ENCODE results near the gene RCVRN.
"Not testable (repeated sequence)": the region's sequence is repeated elsewhere in the genome, so short reads cannot be mapped to it uniquely, and the experiment has no call there.

RCVRN gene

GRCh38 chr17:9921216-9921615 is 16.1 kb upstream of the RCVRN start:
- DNase-seq, result not testable (repeated sequence)

- no peak for DNase-seq
Measured at GRCh38 chr17:9918804-9919352, 13.8 kb upstream of the RCVRN start.

DNA sequence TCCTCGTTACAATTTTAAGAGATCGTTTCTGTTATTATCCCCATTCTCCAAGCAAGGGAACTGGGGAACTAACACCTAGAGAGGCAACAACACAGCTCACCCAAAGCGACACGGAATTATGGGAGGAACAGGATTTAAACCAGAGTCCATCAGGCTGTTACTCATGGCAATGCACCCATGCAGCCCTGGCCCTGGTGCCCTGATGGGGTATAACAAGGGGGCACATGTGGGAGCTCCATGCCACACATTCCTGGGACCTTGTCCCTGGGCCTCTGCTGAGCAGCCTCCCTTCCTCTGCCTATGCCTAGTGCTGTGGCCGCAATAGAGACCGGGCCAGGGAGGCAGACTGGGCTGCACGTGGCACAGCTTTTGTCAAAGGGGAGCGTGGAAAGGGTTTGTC is 13.3 kb upstream of the RCVRN start:
- DNase-seq, result no peak

DNA sequence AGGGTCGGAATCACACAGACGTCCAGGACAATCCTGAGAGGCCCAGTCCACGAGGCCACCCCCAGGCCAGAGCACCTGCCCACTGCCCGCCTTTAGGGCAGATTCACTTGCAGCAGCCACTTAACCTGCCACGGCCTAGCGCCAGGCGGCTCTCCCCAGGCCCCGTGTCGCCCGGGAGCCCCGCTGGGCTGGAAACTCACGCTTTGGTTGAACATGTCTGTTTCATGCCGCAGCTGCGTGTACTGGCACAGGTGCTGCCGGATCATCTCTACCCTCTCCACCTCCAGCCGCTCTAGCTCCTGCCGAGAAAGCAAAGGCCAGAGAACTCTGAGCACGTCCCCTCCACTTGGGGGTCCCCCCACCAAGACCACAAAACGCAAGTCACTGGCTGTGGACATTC is 12.7 kb upstream of the RCVRN start:
- no peak for DNase-seq

- no peak for DNase-seq
Measured at GRCh38 chr17:9917131-9917530, 12.1 kb upstream of the RCVRN start.

DNA sequence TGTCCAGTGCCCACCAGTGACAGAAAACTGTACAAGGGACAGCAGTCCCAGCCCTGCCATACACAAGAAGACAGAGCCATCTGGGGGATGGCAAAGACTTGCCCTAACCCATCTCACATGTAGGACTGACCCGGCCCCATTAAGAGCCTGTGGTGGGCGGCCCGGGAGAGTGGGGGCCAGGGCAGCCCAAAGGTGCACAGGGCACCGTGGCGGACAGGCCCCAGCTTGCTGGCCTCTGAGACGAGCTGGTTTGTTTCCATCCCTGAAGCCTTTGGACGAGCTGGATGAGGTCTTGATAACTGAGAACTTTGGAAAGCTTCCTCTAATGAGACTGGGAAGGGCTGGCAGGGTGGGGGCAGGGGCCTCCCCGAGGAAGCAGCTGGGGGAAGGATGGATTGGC is 11.0 kb upstream of the RCVRN start:
- DNase-seq, result no peak

DNA sequence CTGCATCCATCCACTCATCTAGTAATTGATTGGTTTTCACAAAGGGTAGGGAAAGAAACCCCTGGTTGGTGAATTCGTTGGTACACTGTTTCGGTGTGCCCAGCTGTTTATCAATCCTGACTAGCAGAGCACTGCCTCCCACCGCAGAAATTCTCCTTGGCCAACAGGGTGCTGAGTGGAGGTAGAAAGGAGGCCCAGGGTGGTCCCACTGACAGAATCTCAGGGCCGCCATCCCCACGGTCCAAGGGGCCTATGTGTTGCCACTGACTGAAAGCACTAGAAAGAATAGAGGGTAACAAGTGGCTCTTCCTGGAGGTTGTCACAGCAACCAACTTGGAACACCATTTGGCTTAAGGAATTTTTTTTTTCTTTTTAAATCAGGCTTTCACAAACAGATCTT is 8.4 kb upstream of the RCVRN start:
- no peak for DNase-seq

- DNase-seq, result no peak
Measured at GRCh38 chr17:9912121-9913099, 7.3 kb upstream of the RCVRN start.

- DNase-seq, result no peak
Measured at GRCh38 chr17:9911089-9911488, 6.0 kb upstream of the RCVRN start.

GRCh38 chr17:9908649-9909042 is 3.6 kb upstream of the RCVRN start:
- DNase-seq, result no peak

DNA sequence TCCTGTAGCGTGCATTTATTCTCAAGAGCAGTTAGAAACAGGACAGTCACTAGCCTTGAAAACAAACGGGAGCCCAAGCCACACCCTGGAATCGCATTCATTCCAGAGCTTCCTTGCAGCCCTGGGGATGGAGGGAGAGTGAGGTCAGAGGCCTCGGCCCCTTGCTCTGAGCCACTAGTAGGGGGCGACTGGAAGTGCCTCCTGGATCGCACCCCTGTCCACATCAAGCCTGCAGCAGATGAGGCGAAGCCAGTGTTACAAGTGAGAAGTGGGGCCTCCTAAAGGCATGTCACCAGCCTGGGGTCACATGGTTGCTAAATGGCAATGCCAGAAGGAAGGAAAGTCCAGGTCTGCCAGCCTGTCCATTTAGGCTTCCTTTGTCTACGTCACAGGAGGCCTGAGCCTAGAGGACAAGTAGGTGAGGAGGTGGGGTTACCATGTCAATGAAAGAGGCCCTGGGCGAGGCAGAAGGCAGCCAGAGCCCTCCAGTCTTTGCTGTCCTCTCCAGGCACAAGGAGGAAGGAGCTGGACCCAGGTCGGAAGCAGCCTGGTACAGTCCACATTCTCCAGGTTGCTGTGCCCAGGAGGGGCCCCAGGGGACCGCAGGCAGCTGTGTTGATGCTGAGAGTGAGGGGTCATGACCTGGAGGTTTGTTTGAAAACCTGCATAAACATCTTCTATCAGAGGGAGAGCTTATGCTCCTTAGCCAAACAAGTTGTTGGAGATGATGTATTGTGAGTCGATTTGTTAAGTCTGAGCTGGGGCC is 3.0 kb upstream of the RCVRN start:
- DNase-seq, result no peak

- no peak for DNase-seq
Measured at GRCh38 chr17:9907131-9907530, 2.1 kb upstream of the RCVRN start.

- no peak for DNase-seq
Measured at GRCh38 chr17:9906616-9907015, 1.5 kb upstream of the RCVRN start.

DNA sequence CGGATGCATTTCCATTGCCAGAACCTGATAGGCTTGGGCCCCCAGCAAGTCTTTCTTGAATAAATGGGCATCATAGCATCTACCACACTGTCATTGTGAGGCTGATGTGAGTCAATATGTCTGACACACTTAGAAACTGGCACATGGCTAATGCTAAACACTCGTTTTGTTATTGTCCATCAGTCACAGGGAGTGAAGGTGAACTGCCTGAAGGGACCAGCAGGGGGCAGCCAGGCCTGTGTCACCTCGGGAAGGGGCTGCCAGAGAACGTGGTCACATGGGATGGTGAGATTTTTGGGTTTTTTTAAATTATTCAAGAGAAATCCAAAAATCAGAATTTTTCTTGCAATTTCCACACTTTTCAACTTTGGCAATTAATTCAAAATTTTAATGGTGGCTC is 831 bp upstream of the RCVRN start:
- no peak for DNase-seq

GRCh38 chr17:9904277-9905077 is 594 bp downstream of the RCVRN start:
- no peak for DNase-seq

GRCh38 chr17:9902120-9902519 is 3.0 kb downstream of the RCVRN start:
- no peak for DNase-seq

DNA sequence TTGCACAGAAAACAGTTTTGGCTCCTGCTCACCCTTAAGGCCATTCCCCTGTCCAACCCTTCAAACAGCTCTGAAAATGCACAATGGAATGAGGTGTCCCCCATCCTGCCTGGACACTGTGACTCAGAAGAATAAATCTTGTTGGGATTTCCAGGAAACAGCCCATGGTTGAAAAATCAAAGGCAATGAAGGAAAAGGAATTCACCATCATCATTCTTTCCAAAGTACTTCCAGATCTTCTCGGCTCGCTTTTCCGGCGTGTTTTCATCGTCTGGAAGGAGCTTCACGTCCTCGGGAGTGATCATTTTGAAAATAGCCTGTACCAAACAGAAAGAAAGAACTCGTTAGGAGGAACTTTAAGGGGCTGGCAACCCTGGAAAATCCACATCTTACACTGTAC is 4.3 kb downstream of the RCVRN start:
- no peak for DNase-seq

DNA sequence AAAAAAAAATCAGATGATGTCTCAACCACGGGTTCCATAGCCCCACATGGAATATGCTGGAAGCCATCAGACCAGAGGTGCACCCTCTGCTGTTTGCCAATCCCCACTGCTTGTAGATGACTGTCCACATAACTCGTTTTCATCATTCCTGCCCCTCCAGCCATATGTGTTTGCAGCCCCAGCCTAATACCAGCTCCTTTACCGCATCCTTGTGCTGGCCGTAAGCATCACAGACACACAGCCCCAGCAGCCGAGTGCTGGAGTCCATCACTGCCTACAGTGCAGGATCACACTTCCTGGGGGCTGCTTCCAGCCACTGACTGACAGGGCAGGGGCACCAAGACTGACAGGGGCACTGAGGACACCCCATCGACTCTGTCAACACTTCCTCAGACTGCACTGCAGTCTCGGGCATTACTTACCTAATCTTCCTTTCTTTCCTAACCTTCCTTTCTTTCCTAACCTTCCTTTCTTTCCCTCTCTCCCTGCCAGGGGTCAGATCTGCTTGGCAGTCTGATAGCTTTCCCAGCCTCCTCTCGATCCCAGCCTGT is 5.0 kb downstream of the RCVRN start:
- DNase-seq, result no peak

DNA sequence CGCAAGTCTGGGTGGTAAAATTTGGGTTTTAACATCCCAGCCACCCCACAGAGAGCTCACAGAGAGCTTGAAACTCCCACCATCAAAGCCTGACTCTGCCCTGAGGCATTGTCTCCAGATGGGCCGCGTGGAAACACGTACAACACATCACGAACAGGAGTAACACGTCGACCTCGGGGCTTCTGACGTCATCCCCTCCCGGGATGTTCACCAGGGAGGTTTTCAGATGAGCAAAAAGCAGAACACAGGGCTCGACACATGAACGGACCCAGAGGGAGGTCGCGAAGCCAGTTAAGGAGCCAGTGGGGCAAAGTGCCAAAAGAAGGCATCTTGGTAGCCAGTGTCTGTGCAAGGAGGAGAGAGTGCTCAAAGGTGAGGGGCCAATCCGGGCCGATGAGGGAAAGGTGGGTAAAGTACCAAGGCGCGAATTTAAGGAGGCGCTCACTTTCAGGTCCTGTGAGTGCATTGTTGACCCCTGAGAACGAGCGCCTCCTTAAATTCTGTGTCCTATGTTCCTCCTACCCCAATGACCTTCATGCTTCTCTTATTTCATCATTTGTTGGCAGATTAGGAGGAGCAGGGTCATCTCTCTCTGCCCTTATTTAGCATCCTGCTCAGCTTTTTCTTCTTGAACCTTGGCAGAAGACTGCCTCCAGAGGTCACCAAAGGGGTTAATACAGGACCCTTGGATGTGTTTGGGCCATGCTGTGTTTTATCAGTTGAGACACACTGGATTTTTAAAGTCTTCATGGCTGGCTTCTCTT is 5.6 kb downstream of the RCVRN start:
- no peak for DNase-seq

- DNase-seq, result no peak
Measured at GRCh38 chr17:9898812-9899211, 6.3 kb downstream of the RCVRN start.

DNA sequence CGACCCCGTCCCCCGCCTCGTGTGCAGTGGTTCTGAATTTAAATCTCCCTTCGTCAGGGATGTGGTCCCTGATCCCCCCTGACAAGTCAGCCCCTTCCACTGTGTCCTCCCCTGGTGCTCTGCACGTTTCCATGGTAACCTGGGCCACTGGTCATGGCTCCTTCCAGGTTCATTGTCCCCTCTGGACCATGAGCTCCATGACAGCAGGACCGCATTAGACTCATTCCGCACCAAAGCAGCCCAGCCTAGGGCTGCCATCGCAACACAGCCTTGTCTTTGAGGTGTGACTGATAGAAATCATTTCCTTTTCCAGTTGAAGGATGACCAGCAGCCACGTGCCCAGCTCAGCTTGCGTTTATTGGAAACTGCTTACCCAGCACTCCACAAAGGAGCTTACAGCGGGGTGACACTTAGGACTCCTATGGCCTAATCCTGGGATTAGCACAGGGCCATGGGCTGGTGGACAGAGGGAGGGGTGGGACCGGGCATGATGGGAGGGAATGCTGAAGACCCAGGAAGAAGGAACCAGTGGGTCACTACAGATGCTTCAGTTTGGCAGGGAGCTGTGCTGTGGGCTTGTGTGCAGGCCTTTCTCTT is 7.6 kb downstream of the RCVRN start:
- DNase-seq, result no peak
